ENCODE data around the gene WDR41.
"Not testable (repeated sequence)": the region's sequence is repeated elsewhere in the genome, so short reads cannot be mapped to it uniquely, and the experiment has no call there.

WDR41 gene

DNA sequence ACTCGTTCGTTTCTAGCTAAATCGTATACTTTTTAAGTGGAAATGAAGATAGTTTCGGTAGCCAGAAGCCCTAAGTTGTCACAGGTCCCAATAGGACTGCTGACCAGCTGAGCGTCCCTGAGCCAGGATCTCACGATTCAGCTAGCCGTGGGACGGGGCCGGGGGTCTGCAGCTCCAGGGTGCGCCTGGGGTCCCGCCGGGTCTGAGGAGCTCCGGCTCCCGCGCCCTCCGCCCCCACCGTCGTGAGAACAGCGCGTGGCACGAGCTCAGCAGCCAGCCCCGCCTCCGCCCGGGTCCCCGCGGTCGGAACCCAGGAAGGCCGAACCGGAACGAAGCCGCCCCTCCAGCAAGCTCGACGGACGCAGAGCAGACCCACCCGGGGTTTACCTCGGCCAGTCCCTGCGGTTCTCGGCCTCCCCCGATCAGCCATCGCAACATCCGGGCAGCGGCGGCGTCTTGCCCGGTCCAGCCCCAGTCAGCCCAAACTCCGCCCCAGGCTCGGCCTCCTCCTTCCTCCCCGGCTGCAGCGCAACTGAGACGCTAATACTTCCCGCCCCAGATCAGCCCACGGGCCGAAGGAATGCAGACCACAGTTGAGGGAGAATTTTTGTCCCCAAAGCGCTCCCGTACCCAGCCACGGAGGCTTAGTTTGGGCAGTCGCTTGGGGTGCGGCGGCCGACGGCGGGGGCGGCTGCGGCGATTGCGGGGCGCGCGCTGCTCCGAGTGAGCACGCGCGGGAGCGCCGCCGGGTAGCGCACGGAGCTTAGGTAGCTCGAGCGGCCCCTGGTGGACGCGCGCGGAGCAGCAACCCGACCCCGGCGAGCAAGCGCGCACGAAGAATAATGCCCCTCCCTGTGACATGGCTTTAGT, at the start of gene WDR41:
WDR41 (minus strand) TSS at position 534 of the 870 bp plus-strand sequence; CDS start at position 438, 96 bp downstream.
- peak; percentile 98 for DNase-seq (ENCODE audit: low read depth)

- DNase-seq (ENCODE audit: low read depth), result no peak
Measured at GRCh38 chr5:77531297-77531696, 39.2 kb upstream of the WDR41 start.

DNA sequence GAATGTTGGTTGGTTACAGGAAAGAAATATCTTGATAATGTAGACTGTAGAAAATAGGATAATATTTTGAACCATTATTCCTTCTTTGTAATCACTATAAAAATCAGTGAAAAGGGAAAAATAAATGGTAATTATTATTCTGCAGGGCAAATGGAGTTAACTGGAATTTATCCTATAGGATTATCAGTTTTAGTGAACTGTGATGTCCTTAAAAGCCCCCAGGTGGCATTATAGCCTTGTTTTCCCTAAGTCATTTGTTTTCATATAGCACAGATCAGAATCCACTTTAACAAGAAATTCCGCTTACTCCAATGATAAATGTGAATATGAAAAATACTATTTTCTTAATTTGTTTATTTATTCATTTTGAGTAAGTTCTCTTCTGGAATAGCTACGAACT, 26.2 kb upstream of the WDR41 start:
- peak; percentile 22 for DNase-seq (ENCODE audit: low read depth)

DNA sequence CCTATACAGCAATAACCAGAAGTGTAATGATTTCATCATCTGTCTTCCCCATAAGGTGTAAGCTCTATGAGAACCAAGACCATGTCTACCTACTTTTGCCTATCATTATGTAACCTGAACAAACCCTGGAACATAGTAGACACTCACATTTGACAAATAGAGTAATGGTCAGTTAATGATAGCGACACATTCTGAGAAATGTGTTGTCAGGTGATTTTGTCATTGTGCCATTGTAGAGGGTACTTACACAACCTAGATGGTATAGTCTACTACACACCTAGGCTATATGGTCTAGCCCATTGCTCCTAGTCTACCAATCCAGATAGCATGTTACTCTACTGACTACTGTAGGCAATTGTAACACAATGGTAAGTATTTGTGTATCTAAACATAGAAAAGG, 22.3 kb upstream of the WDR41 start:
- DNase-seq (ENCODE audit: low read depth), result no peak

GRCh38 chr5:77513321-77513720, 21.2 kb upstream of the WDR41 start:
- no peak for DNase-seq (ENCODE audit: low read depth)

- not testable (repeated sequence) for DNase-seq (ENCODE audit: low read depth)
Measured at GRCh38 chr5:77501132-77501531, 9.0 kb upstream of the WDR41 start.

DNA sequence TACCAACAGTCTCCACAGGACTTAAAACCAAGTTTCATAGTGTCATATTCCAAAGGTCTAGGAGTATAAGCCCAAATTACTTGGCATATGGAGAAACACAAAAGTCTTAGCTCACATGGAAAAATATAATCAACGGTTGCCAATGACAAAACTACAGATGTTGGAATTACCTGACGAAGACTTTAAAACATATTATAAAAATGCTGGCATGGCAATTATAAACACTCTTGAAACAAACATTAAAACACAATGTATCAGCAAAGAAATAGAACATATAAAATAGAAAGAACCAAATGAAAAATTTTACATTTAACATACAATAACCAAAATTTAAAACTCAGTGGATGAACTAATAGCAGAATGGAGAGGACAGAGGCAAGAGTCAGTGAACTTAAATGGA, 7.9 kb upstream of the WDR41 start:
- DNase-seq (ENCODE audit: low read depth), result no peak

DNA sequence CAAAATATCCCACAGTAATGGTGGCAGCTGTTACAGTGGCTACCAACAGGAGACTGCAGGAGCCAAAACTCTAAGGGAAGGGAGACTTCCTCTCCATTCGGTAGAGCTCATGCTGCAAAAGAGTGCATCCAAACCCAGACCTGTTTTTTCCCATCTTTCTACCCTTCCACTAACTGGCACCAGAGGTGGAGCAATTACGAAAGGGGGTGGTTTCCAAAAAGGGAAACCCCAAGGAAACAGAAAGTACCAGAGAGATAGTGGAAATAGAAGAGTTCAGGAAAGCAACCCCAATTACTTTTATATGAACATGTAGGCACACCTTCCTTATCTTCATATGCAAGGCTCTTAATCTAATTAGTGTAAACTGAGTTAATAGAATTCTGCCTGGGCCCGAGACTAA, 7.3 kb upstream of the WDR41 start:
- DNase-seq (ENCODE audit: low read depth), result no peak

- DNase-seq (ENCODE audit: low read depth), result no peak
Measured at GRCh38 chr5:77498952-77499351, 6.8 kb upstream of the WDR41 start.

GRCh38 chr5:77494935-77495334, 2.8 kb upstream of the WDR41 start:
- DNase-seq (ENCODE audit: low read depth), result no peak

GRCh38 chr5:77492653-77493000, 511 bp upstream of the WDR41 start:
- DNase-seq (ENCODE audit: low read depth), result no peak

DNA sequence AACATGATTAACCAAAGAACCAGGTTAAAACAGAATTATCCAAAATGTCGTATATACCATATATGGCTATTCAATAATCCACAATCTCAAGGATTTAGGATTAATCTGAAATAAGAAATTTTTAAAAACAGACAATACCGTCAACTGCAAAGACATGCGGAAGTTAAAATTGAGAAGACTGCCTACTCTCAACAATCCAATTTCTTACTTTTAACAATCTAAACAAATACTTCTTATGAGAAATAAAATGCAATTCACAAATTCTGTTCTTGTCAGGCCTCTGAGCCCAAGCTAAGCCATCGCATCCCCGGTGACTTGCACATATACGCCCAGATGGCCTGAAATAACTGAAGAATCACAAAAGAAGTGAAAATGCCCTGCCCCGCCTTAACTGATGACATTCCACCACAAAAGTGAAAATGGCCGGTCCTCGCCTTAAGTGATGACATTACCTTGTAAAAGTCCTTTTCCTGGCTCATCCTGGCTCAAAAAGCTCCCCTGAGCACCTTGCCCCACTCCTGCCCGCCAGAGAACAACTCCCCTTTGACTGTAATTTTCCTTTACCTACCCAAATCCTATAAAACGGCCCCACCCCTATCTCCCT, 1.3 kb downstream of the WDR41 start:
- DNase-seq (ENCODE audit: low read depth), result peak; percentile 42

- no peak for DNase-seq (ENCODE audit: low read depth)
Measured at GRCh38 chr5:77486344-77486962, 5.7 kb downstream of the WDR41 start.

DNA sequence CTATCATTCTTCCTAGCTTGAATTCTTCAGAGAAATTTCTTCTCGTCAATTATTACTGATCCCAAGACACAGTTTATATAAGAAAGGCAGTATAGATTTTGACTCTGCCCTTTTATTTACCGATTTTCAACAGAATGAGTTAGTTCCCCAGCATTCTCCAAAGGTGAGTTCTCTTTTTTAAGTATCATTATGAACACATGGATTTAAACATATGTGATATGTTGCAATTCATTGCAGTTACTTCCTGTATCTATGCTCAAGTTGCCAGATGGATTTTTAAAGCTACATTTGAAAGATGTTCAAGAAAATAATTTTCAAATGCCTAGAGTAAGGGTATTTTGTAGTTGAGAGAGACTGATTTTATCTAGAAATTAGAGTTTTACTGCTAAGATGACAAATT, 8.4 kb downstream of the WDR41 start:
- no peak for DNase-seq (ENCODE audit: low read depth)

- not testable (repeated sequence) for DNase-seq (ENCODE audit: low read depth)
Measured at GRCh38 chr5:77475041-77475440, 17.1 kb downstream of the WDR41 start.

- not testable (repeated sequence) for DNase-seq (ENCODE audit: low read depth)
Measured at GRCh38 chr5:77468875-77469274, 23.2 kb downstream of the WDR41 start.

GRCh38 chr5:77463905-77464304, 28.2 kb downstream of the WDR41 start:
- DNase-seq (ENCODE audit: low read depth), result peak; percentile 6

DNA sequence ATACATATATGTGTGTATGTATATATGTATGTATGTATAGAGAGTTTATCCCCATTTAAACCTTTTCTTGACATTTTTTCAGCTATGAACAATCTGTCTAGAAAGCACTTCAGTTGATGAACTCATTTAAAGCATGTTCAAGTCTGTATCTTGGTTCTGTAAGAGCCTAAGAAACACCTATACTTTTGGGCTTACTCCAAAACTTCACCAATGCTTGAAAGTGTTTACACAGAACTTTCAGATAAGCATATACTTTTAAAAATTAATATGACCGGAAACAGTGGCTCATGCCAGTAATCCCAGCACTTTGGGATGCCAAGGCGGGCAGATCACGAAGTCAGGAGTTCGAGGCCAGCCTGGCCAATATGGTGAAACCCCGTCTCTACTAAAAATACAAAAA, 30.8 kb downstream of the WDR41 start:
- no peak for DNase-seq (ENCODE audit: low read depth)

DNA sequence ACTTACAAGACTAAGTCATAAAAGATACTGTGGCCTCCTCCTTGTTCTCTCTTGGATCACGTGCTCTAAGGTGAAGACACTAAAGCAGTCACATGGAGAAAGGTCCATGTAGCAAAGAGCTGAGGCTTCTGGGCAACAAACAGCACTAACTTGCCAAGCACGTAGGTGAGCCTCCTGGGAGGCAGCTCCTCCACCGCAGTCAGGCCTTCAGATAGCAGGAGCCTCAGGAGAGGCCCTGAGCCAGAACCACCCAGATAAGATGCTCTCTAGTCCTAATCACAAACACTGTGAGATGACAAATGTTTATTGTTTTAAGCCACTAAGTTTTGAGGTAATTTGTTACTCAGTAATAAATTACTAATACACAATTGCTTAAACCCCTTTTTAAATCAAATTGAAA, 38.0 kb downstream of the WDR41 start:
- DNase-seq (ENCODE audit: low read depth), result no peak

DNA sequence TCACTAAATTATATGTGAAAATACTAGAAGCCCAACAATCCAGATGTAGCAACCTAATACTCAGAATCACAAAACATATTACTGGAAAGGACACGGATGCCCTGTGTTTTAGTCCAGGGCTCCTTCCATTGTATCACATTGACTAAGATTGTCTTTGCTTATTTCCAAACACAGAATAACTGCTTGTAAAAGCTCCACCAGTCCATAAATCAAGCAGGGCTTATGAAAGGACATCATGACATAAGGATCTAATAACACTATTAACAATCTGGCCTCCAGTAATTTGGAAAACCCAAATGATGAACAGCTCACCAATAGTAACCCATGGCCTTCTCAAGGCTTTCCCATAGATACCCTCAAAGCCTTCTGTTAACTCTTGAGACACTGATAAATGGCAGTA, 39.8 kb downstream of the WDR41 start:
- peak; percentile 22 for DNase-seq (ENCODE audit: low read depth)

GRCh38 chr5:77449981-77450380, 42.1 kb downstream of the WDR41 start:
- peak; percentile 61 for DNase-seq (ENCODE audit: low read depth)

GRCh38 chr5:77449277-77449676, 42.8 kb downstream of the WDR41 start:
- no peak for DNase-seq (ENCODE audit: low read depth)

DNA sequence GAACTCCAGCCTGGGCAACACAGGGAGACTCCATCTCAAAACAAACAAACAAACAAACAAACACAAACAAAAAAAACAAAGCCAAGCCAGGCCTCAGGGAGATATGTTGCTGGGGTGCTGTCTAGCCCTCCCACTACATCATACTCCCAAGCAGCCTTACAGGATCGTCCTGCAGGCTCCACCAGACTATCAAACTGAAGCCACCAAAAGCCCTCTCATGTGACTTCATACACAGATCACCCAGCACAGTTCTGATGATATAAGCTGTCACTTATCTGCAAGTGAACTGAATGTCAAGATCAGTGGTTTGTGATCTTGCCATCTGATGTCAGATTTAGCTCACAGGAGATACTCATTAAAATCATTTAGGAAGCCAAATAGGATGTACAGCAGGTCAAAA, 43.3 kb downstream of the WDR41 start:
- DNase-seq (ENCODE audit: low read depth), result no peak

Measured in EH (cell line).